Measurements from ENCODE around the gene KRT9. TPM values are rescaled to one million over a fixed set of nuclear protein-coding genes. Genes with fewer than 3 reads are reported as not detected.

KRT9 gene
- total RNA-seq, 2 experiments from 2014 or later: not detected

DNA sequence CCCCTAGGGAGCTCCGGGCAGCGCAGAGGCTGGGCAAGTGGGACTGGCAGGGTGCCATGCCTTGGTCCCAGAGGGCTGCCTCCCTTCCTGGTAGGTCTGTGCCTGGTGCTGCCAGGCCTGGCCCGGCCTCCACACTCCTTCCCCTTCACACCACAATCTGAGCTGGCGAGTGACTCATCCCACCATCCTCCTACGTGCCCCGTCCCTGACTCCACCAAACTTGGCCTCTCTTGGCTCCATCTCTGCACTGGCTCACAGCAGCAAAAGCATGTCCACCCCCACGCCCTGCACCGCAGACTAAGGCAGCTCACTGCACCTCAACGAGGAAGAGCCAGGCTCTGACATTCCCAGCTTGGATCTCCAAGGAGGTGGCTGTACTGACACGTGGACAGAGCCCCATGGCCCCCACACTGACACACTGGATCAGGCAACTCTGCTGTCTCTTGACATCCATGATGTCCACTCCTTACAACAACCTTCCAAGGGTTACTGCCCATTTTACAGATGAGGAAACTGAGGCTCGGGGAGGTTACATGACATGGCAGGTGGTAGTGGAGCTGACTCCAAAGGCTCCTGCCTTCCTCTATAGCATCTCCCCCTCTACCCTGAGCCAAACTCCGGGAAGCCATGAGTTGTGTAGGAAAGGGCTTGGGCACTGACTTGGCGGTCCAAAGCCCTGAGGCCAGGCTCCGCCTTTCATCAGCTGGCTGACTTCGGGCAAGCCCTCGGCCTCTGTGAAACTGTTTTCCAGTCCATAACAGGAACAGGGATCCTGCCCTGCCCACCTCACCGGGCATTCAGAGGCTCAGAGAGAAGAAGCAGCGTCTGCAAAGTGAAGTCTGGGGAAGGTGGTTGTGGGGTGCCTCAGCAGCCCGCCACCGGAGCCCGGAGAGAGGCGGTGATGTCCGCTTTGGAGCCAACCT, 23.7 kb downstream of the KRT9 start:
- Histone ChIP-seq H3K4me3 (ENCODE audit: low read length) (peak overlapping the region; percentile 42), H3K4me1 (ENCODE audit: insufficient read depth, low read length) (peaks cover 23% of the 10 kb centered on the region), H3K9me3 (ENCODE audit: control insufficient read depth in 1 of 2, insufficient read depth in 1 of 2, low read length in 2 of 2) (peaks cover 0 to 3% of the 10 kb centered on the region in 2 experiments), H3K27ac (ENCODE audit: low read depth in 1 of 2, low read length in 2 of 2) (no peak overlapping the region), H3K27me3 (ENCODE audit: control insufficient read depth in 1 of 2, insufficient read depth in 2 of 2, low read length in 2 of 2) (no peaks in the 10 kb centered on the region), H3K36me3 (ENCODE audit: insufficient read depth, low read length) (no peaks in the 10 kb centered on the region)
- peaks cover 15% of the 10 kb centered on the region for H3K27me3 Mint-ChIP-seq
- ATAC-seq (ENCODE audit: poor library complexity): no peak
- TF ChIP-seq, protein P1, sequence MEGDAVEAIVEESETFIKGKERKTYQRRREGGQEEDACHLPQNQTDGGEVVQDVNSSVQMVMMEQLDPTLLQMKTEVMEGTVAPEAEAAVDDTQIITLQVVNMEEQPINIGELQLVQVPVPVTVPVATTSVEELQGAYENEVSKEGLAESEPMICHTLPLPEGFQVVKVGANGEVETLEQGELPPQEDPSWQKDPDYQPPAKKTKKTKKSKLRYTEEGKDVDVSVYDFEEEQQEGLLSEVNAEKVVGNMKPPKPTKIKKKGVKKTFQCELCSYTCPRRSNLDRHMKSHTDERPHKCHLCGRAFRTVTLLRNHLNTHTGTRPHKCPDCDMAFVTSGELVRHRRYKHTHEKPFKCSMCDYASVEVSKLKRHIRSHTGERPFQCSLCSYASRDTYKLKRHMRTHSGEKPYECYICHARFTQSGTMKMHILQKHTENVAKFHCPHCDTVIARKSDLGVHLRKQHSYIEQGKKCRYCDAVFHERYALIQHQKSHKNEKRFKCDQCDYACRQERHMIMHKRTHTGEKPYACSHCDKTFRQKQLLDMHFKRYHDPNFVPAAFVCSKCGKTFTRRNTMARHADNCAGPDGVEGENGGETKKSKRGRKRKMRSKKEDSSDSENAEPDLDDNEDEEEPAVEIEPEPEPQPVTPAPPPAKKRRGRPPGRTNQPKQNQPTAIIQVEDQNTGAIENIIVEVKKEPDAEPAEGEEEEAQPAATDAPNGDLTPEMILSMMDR (IDR thresholded peaks at IDR 0.05): no peak
- ChIA-PET CTCF (interaction anchor here (0.6 to 2.7 kb wide), 25 partner anchors 8 to 687 kb away, joined by 3 to 27 read pairs (median 4); partner anchors contain the start of gene EIF1), POLR2A (interaction anchor here (0.7 to 2.0 kb wide), 10 partner anchors 8 to 730 kb away, joined by 3 to 16 read pairs (median 4); partner anchors contain the start of gene EIF1)
- peaks cover 9% of the 10 kb centered on the region for H3K4me1 Mint-ChIP-seq (ENCODE audit: low read depth)
- H3K4me3 Mint-ChIP-seq: peak overlapping the region; percentile 25
- no peaks in the 10 kb centered on the region for H3K9me3 Mint-ChIP-seq
- DNase-seq: peak in 7 of 14 experiments; percentile 6 to 57 (median 11)
- intact Hi-C loops (cut with DNase I, micrococcal nuclease): loop anchor here (2.0 to 10.0 kb wide), 8 partner anchors 115 to 745 kb away; partner anchors contain the start of gene KRTAP4-12 (in 1 of the 2)
- H3K36me3 Mint-ChIP-seq (ENCODE audit: low read depth): no peaks in the 10 kb centered on the region
- no peak overlapping the region for H3K27ac Mint-ChIP-seq

GRCh38 chr17:41547378-41547841, 24.4 kb downstream of the KRT9 start:
- no peak overlapping the region for H3K4me3 ChIP-seq (ENCODE audit: low read length)
- Mint-ChIP-seq H3K27ac (no peak overlapping the region), H3K36me3 (ENCODE audit: low read depth) (no peaks in the 10 kb centered on the region), H3K4me3 (no peak overlapping the region), H3K4me1 (ENCODE audit: low read depth) (peaks cover 9% of the 10 kb centered on the region), H3K9me3 (no peaks in the 10 kb centered on the region), H3K27me3 (peaks cover 9% of the 10 kb centered on the region)
- H3K27ac ChIP-seq (ENCODE audit: low read depth in 1 of 2, low read length in 2 of 2): no peak overlapping the region
- peaks cover 23% of the 10 kb centered on the region for H3K4me1 ChIP-seq (ENCODE audit: insufficient read depth, low read length)
- no peak for DNase-seq
- CTCF ChIA-PET: interaction anchor here (0.9 kb wide), 1 partner anchor 101 kb away, joined by 3 read pairs; no protein-coding TSS in a partner anchor
- intact Hi-C loops (cut with DNase I, micrococcal nuclease): loop anchor here (5.0 to 10.0 kb wide), 5 partner anchors 210 to 743 kb away; partner anchors contain the start of gene KRTAP4-12 (in 1 of the 2)
- no peaks in the 10 kb centered on the region for H3K36me3 ChIP-seq (ENCODE audit: insufficient read depth, low read length)
- POLR2A ChIA-PET: no interaction called here
- no peaks in the 10 kb centered on the region for H3K27me3 ChIP-seq (ENCODE audit: control insufficient read depth in 1 of 2, insufficient read depth in 2 of 2, low read length in 2 of 2)
- no peak for ATAC-seq (ENCODE audit: poor library complexity)
- TF ChIP-seq, protein P1 (IDR thresholded peaks at IDR 0.05): no peak
- H3K9me3 ChIP-seq (ENCODE audit: control insufficient read depth in 1 of 2, insufficient read depth in 1 of 2, low read length in 2 of 2): peaks cover 0 to 3% of the 10 kb centered on the region in 2 experiments

DNA sequence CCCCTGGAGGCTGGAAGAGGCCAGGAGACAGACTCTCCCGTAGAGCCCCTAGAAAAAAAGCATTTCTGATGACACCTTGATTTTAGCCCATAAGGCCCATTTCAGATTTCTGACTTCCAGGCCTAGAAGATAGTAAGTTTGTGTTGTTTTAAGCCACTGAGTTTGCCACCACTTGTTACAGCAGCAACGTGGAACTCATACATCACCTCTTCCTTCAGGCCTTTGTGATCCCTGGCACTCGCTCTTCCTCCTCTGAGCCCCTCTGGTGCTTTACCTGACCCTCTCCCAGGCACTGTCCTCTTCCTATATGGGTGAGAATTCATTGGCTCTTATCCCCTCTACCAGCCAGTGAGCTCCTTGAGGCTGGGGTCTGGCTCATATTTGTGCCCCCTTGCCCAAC, 25.0 kb downstream of the KRT9 start:
- Mint-ChIP-seq H3K9me3 (no peaks in the 10 kb centered on the region), H3K27me3 (peaks cover 7% of the 10 kb centered on the region), H3K4me1 (ENCODE audit: low read depth) (peaks cover 9% of the 10 kb centered on the region), H3K4me3 (no peak overlapping the region), H3K27ac (no peak overlapping the region), H3K36me3 (ENCODE audit: low read depth) (no peaks in the 10 kb centered on the region)
- Histone ChIP-seq H3K36me3 (ENCODE audit: insufficient read depth, low read length) (no peaks in the 10 kb centered on the region), H3K9me3 (ENCODE audit: control insufficient read depth in 1 of 2, insufficient read depth in 1 of 2, low read length in 2 of 2) (peaks cover 0 to 3% of the 10 kb centered on the region in 2 experiments), H3K4me3 (ENCODE audit: low read length) (no peak overlapping the region), H3K27me3 (ENCODE audit: control insufficient read depth in 1 of 2, insufficient read depth in 2 of 2, low read length in 2 of 2) (no peaks in the 10 kb centered on the region), H3K27ac (ENCODE audit: low read depth in 1 of 2, low read length in 2 of 2) (no peak overlapping the region), H3K4me1 (ENCODE audit: insufficient read depth, low read length) (peaks cover 23% of the 10 kb centered on the region)
- intact Hi-C loops (cut with DNase I, micrococcal nuclease): loop anchor here (5.0 to 10.0 kb wide), 5 partner anchors 210 to 742 kb away; partner anchors contain the start of gene KRTAP4-12 (in 1 of the 2)
- ATAC-seq (ENCODE audit: poor library complexity) (no peak), DNase-seq (no peak)
- TF ChIP-seq, protein P1 (IDR thresholded peaks at IDR 0.05): no peak
- ChIA-PET CTCF (no interaction called here), POLR2A (no interaction called here)
